Hematopoietic multipotent progenitor cell (in vitro differentiated cells): ENCODE measurements around the gene C1orf198. TPM values are rescaled to one million over a fixed set of nuclear protein-coding genes. Genes with fewer than 3 reads are reported as not detected.

ENCODE experiments used
- DNase-seq, 3 donors: peaks; one replicate each; pipeline ENCODE4 v3.0.0-alpha.2; 2011 to 2015; ENCODE audit warnings: low read depth in 2 of 3, low spot score in 2 of 3
- total RNA-seq: library from RNA; depleted of rRNA; stranded (reverse); fragments of >200 nt; gene quantifications from one replicate; pipeline ENCODE4 v1.2.3, GENCODE V29; 2012

Gene C1orf198
- total RNA-seq, 1 donor: 7.3 TPM

GRCh38 chr1:230894032-230894431, 25.7 kb upstream of the C1orf198 start:
- no peak for DNase-seq

- no peak for DNase-seq
These were observed 23.7 kb upstream of the C1orf198 start for GRCh38 chr1:230892018-230892491.

GRCh38 chr1:230891413-230891812, 23.1 kb upstream of the C1orf198 start:
- no peak for DNase-seq

GRCh38 chr1:230884646-230885045, 16.3 kb upstream of the C1orf198 start:
- DNase-seq: no peak

GRCh38 chr1:230883967-230884366, 15.6 kb upstream of the C1orf198 start:
- DNase-seq: no peak

GRCh38 chr1:230879778-230880177, 11.5 kb upstream of the C1orf198 start:
- no peak for DNase-seq

GRCh38 chr1:230878591-230878990, 10.3 kb upstream of the C1orf198 start:
- DNase-seq: no peak

- DNase-seq: no peak
These were observed 9.7 kb upstream of the C1orf198 start for GRCh38 chr1:230877924-230878590.

- DNase-seq: no peak
These were observed 9.0 kb upstream of the C1orf198 start for GRCh38 chr1:230877146-230877923.

- DNase-seq: no peak
These were observed 8.3 kb upstream of the C1orf198 start for GRCh38 chr1:230876660-230877059.

GRCh38 chr1:230875370-230875769, 7.0 kb upstream of the C1orf198 start:
- no peak for DNase-seq

GRCh38 chr1:230870916-230871315, 2.6 kb upstream of the C1orf198 start:
- DNase-seq: no peak

- DNase-seq: no peak
These were observed 1.2 kb upstream of the C1orf198 start for GRCh38 chr1:230869500-230869899.

GRCh38 chr1:230868736-230869385, 540 bp upstream of the C1orf198 start:
- peak; percentile 24 to 64 (median 54) for DNase-seq

- no peak for DNase-seq
These were observed 1.0 kb downstream of the C1orf198 start for GRCh38 chr1:230867101-230867902.

GRCh38 chr1:230866171-230867070, 1.9 kb downstream of the C1orf198 start:
- no peak for DNase-seq

- no peak for DNase-seq
These were observed 3.1 kb downstream of the C1orf198 start for GRCh38 chr1:230865062-230865817.

- no peak for DNase-seq
These were observed 3.9 kb downstream of the C1orf198 start for GRCh38 chr1:230864441-230864840.

- DNase-seq: peak in 2 of 3 donors; percentile 40 to 71
These were observed 4.9 kb downstream of the C1orf198 start for GRCh38 chr1:230863449-230863848.
